HG03060 (cell line): ENCODE data around the gene PRKCE.
"Not testable (repeated sequence)": the region's sequence is repeated elsewhere in the genome, so short reads cannot be mapped to it uniquely, and the experiment has no call there.

ENCODE experiments used
- ATAC-seq: cut with Tn5 transposase; IDR thresholded peaks from one replicate; pipeline ENCODE4 v1.9.1; 2021; ENCODE audit warnings: low read depth, moderate number of reproducible peaks; ENCODE audit not compliant: unreplicated experiment

Gene PRKCE

DNA sequence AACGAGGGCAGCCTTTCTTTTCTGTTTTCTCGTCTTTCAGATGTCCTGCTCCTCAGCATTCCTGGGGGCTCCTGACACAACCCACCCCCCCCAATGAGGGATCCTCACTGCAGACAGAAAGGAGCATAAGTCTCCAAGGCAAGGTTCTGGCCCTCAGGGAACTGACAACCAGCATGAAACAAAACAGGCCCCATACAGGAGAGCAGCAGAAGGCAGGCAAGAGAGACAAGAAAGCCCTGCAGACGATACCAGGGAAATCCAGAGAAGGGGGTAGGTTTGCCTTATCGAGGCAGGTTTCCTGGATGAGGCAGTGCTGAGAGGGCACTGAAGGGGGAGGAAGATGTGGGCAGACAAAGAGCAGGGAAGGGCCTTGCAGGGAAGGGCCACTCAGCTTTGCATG, 541.9 kb downstream of the PRKCE start:
- no peak for ATAC-seq

DNA sequence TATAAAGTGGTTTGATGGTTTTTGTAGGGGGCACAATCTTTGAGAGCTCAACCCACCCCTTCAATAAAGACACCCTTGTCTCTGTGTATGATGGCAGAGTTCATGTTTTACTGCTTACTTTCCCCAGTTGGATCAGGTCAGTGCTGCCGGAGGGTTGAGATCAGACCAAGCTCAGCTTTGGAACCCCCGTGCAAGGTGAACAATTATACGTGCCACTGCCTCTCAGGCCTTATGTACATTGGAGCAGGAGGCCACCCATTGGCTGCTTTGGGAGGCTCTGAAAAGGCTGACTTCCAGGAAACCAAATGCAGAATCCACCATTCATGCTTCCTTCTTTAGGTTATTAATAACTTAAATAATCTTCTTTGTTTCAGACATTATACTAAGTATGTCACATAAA, 542.4 kb downstream of the PRKCE start:
- no peak for ATAC-seq

DNA sequence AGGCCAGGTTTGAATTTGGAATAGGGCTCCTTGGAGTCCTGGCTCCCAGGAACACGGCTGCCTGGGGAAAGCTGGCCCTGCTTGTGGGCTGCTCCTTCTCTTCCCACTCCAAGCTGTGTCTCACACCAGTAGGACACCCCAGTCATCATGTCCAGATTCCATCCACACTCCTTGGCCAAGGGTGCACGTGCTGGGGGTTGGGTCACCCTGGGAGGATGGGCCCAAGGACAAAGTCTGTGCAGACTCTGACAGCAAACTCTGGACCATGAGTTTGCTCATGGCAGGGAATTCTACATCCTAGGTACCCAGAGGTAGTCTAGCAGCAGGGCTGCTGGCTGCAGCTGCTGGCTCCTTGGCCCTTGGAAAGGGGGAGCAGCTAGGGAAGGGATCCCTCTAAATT, 543.4 kb downstream of the PRKCE start:
- no peak for ATAC-seq

DNA sequence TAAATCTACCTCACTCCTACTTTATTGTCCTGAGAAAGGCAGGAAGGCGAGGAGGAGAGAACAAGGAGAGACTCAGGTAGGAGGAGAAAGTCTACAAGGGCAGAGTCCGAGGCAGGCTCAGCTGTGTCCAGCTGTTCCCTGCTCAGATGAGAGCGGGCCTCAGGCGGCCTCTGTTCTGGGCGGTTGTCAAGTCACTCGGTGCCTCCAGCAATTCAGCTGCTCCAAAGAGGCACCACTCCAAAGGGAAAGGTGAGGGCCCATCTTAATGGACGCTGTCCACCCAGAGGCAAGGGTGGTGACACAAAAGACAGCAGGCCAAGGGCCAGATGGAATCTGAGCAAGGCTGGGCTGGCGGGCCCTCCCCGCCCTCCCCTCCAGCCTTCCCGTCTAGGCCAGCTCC, 544.3 kb downstream of the PRKCE start:
- no peak for ATAC-seq

DNA sequence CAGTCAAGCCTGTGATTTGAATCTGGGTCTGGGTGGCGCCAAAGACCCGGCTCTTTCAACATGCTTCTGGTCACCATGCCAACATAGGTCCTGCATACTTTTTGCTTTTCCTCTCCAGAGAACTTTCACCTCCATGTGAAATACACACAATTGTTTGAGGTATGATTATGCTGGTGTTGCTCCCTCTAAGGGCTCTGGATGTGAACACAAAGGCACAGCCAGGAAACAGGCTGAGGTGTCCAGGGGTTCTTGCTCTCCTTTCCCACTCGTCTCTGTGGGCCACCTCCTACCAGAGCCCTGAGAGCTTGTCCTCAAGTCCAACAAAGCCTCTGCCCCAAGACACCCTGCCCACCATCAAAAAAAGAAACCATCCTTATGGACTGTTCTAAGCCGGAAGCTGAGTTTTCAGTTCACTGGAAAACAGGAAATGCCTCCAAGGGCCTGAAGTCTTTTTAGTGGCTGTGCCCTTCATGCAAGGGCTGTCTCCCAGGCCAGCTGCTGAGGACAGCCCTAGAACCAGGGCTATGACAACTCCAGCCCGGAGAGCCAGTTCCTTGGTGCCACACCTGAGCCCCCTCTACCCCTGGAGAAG, 545.5 kb downstream of the PRKCE start:
- ATAC-seq: no peak

DNA sequence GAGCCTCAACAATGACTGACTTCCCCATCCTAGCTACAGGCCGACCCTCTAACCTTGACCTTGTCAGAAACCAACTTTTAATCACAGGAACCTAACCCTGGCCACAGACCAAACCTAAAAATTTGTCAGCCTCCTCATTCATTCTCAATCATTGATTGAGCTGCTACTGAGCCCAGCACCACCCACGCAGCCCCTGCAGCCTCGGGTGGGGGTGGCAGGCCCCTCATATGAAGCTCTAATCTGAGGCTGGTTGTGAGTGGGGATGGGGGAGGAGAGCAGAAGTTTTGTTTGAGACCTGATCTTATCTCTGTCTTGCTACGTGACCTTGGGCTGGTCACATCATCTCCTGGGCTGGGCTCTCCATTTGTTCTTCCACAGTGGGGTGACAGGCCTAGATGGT, 546.2 kb downstream of the PRKCE start:
- ATAC-seq: no peak

DNA sequence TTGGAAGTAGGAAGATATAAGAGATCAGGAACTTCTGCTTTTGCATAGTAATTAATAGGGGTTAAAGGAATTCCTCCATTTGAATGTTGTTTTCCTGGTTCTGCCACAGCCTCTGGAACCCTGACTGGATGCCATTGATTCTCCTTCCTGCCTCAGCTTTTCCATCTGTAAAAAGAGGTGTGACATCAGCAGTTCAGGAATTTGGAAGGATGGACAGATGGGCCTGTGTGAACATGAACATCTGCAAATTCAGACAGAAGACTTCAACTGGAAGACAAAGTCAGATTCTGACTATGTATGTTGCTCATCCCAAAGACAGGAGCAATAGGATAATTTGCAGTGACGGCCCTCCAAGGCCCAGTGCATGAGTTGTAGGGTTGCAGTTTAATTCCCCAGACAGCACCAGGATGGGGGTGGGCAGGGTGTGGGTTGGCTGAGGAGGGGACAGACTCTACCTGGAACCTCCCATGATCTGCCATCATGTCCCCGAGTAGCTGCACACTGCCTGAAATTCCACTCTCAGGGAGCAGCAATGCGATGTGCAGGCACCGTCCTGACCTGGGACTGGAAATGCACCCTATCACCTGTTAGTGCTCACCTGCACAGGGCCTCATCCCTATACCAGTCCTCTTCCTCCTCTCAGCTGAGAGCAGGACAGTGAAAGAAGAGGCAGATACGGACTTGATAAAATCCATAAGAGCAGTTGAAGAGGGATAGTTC, 546.8 kb downstream of the PRKCE start:
- ATAC-seq: no peak

DNA sequence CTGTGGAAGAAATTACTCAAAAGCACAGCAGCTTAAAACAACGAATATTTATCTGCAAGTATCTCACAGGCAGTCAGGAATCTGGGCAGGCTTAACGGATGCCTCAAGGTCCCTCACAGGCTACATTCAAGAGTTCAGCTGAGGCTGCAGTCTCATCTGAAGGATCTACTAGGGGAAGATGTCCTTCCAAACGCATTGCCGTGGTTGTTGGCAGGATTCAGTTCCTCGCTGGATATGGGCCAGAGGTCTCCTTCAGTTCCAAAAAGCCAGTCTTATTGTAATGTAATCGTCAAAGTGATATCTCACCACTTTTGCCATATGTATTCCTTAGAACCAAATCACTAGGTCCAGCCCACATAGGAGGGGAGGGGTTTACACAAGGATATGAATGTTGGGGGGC, 547.5 kb downstream of the PRKCE start:
- ATAC-seq: no peak

DNA sequence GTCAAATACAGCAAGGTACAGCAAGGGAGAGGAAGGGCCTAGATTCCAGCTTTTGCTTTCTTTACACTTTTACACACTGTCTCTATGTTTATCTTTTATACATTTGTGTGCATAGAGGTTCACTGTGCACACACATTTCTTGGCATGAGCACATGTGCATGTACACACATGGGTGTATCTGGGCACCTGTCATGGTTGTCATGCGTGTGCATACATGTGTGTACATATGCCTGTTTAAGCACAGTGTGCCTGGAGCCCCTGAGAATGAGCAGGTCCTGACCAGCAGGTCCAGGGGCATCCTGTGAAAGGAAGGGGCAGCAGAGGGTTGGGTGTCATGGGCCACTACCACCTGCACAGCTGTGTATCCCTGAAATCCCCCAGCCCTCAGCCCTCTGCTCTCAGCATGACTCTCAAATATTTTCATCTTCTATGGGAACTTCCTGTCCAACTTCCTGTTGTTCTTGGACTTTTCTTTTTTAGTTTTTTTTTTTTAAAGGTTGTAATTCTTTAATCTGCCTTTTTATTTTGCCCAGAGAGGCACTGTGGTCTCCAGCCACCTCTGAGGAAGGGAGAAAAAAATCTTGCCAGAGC, 548.7 kb downstream of the PRKCE start:
- ATAC-seq: no peak

DNA sequence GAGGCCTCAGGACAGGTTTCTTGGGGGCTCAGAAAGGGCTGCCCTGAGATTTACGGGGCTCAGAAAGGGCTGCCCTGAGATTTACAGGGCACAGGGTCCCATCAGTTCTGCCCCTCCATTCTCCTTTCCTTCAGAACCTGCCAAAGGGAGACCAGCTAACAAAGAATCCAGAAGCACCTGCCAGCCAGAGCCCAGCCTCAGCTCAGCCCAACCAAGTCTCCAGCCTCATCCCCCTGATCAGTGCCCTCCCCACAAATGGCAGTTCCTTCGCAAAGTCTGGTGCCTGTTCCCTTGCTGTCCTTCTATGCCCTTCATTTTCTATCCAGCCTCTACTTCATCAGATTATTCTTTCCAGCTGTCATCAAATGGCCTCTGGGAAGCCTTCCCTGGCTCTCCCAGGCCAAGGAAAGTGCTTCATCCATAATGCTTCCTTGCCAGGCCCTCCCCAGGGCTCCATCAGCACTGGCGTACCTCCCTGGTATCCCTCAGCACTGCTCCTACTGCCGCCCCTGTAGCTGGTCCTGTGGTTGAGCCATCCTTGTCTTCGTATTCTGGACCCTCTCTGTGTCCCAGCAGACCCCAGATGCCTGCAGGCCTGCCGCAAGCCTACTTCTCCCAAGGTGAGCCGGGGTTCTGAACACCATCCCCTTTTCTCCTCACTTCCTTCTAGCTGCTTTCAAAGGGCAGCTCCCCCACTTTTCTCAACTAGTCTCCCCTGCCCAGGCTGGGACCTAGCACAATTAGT, 549.6 kb downstream of the PRKCE start:
- no peak for ATAC-seq

DNA sequence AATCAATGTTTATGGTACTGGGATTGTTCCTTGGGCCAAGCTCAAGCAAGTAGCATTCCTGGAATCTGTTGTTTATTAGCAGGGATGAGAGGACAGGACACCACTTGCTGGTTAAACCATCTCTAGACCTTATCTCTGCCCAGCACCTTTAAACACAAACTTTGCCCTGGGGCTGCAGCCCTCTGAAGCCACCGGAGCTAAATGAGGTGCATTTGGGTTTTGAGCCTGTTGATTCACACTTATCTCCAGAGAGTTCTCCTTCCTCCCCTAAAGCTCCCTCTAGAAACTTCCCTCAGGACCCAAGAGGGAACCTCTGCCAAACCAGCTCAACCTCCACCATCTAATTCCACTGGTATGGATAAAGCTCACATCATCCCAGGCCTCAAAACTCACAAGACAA, 551.0 kb downstream of the PRKCE start:
- ATAC-seq: no peak

DNA sequence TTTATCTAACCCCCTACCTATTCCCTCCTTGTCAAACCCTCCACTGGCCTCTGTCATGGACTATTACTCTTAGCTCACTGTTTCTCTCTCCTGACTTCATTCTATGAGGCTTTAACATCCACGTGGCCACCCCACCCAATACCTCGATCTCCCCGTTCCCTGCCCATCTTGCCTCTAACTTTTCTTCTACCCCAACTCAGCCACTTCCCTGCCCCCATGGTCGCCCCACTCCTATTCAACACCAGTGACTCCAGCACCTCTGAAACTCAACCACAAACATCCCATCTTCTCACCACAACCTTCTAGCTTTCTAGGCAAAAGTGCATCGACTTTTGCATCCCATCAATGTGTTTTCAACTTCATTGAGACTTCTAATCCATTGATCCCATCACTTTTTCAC, 551.5 kb downstream of the PRKCE start:
- ATAC-seq: no peak

DNA sequence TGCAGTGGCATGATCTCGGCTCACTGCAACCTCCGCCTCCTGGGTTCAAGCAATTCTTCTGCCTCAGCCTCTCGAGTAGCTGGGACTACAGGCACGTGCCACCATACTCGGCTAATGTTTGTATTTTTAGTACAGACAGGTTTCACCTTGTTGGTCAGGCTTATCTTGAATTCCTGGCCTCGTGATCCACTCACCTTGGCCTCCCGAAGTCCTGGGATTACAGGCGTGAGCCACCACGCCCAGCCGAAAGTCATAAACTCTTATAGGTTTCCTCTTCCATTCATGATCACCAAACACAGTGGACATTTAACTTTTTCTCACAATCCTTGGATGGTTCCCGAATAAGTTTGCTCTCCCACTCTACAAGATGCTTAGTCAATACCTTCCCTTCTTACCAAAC, 552.2 kb downstream of the PRKCE start:
- ATAC-seq: not testable (repeated sequence)

DNA sequence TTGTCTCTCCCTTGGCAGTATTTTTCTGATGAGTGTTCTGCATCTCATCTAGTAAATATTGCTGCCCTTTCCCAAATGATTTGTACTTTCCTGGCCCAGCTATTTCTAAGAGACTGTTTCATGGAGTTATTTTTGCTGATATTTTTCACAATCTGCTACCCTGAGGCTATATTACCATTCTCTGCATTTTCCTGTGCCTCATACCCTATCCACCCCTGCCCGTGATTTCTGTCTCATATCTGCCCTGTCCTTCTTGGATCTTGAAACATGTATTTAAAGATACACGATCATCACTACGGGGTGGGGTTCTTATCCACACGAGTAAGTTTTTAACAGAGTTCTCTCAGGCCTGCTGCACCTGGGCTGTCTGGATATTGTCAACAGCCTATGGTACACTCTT, 556.1 kb downstream of the PRKCE start:
- ATAC-seq: no peak

DNA sequence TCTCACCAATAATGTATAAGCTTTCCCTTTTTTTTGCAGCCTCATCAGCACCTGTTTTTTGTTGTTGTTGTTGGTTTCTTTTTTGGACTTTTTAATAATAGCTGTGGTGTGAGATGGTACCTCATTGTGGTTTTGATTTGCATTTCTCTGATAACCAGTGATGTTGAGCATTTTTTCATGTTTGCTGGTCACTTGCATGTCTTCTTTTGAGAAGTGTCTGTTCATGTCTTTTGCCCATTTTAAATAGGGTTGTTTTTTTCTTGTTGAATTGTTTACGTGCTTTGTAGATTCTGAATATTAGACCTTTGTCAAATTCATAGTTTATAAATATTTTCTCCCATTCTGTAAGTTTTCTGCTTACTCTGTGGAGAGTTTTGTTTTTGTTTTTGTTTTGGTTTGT, 557.3 kb downstream of the PRKCE start:
- no peak for ATAC-seq

DNA sequence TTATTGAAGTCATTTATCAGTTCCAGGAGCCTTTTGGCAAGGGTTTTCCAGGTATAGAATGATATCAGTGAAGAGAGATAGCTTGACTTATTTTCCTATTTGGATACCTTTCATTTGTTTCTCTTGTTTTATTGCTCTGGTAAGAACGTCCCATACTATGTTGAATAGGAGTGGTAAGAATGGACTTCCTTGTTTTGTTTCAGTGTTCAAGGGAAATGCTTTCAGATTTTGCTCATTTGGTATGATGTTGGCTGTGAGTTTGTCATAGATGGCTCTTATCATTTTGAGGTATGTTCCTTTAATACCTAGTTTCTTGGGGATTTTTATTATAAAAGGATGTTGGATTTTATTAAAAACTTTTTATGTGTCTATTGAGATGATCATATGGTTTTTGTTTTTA, 558.6 kb downstream of the PRKCE start:
- no peak for ATAC-seq

DNA sequence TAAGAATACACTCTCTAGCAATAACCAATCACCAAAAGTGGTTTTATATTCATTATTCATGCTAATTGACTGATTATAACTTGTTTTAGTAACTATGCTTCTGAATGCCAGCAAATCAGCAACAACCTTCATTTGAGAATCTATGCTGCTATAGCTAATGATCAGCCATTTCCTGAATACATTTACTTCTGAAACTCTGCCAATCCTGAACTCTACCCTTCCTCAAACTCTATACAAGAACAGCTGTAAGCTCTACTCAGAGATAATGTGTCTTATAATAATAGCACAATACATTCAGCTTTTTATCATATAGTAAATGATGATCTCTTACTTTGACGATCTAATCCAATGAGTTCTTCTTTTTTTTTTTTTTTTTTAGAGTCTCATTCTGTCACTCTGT, 560.0 kb downstream of the PRKCE start:
- no peak for ATAC-seq

DNA sequence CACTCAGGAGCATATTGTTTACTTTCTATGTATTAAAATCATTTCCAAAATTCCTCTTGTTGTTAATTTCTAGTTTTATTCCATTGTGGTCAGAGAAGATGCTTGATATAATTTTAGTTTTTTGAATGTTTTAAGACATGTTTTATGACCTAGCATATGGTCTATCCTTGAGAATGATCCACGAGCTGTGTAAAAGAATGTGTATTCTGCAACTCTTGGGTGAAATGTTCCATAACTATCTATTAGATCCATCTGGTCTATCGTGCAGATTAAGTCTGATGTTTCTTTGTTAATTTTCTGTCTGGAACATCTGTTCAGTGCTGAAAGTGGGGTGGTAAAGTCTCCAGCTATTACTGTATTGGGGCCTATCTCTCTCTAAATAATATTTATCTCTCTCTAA, 562.4 kb downstream of the PRKCE start:
- no peak for ATAC-seq

DNA sequence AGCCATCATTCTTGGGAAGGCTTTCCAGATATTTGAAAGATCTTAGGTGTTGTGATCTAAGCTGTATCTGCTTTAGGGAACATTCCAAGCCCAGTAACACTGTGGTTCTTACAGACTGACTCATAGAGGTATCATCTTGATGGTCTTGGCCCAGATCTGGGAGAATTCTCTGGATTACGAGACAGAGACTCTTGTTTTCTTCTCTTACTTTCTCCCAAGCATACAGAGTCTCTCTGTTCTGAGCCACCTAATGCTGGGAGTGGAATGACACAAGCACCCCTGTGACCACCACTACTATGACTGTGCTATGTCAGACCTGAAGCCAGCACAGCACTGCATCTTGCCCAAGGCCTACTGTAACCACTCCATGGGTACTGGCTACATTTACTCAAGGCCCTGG, 564.7 kb downstream of the PRKCE start:
- no peak for ATAC-seq

DNA sequence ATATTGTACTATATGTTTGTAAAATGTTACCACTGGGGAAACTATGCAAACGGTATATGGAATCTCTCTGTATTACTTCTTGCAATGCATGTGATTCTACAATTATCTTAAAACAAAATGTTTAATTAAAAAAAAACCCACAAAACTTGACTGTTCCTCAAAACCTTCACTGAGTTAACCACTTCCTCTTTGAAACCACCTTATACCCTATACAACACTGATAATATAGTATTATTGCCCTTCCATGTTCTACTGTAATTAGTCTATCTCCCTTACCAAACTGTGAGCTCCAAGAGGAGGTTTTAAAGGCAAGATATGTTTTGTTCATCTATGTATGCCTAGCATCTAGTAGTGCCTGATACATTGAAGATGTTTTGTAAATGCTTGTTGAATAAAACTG, 572.0 kb downstream of the PRKCE start:
- ATAC-seq: not testable (repeated sequence)

DNA sequence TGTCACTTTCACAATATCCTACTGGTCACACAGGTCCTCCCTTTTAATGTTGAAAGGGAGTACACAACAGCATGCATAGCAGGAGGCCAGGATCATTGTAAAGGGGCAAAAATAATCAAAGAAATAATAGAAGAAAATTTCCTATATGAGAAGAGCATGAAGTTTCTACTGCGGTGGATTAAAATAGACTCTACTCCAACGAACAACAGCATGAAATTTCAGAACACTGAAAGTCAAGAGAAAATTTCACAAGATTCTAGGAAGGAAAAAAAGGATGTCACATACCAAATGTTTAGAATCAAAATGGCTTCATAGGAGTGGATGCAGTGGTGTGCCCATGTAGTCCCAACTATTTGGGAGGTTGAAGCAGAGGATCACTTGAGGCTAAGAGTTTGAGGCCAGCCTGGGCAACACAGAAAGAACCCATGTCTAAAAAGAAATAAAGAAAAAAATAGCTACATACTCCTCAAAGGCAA, 573.7 kb downstream of the PRKCE start:
- no peak for ATAC-seq
